ENCODE results near the gene NPIPA1.
"Not testable (repeated sequence)": the region's sequence is repeated elsewhere in the genome, so short reads cannot be mapped to it uniquely, and the experiment has no call there.

The NPIPA1 gene

GRCh38 chr16:14930971-14931370 is 6.3 kb upstream of the NPIPA1 start:
- DNase-seq = not testable (repeated sequence)

- not testable (repeated sequence) for DNase-seq
Measured at GRCh38 chr16:14932581-14933375, 4.5 kb upstream of the NPIPA1 start.

GRCh38 chr16:14937994-14938393 is 751 bp downstream of the NPIPA1 start:
- not testable (repeated sequence) for DNase-seq

GRCh38 chr16:14942686-14943085 is 5.4 kb downstream of the NPIPA1 start:
- not testable (repeated sequence) for DNase-seq

- no peak for DNase-seq
Measured at GRCh38 chr16:14955546-14956231, 18.4 kb downstream of the NPIPA1 start.

GRCh38 chr16:14957576-14958322 is 20.5 kb downstream of the NPIPA1 start:
- DNase-seq = no peak

GRCh38 chr16:14958323-14958600 is 21.0 kb downstream of the NPIPA1 start:
- no peak for DNase-seq

GRCh38 chr16:14958970-14959369 is 21.7 kb downstream of the NPIPA1 start:
- DNase-seq = no peak

GRCh38 chr16:14961405-14962186 is 24.4 kb downstream of the NPIPA1 start:
- no peak for DNase-seq

GRCh38 chr16:14963281-14964173 is 26.3 kb downstream of the NPIPA1 start:
- DNase-seq = no peak

- no peak for DNase-seq
Measured at GRCh38 chr16:14965328-14965727, 28.1 kb downstream of the NPIPA1 start.

- not testable (repeated sequence) for DNase-seq
Measured at GRCh38 chr16:14969795-14970194, 32.6 kb downstream of the NPIPA1 start.

GRCh38 chr16:14971621-14972228 is 34.5 kb downstream of the NPIPA1 start:
- DNase-seq = not testable (repeated sequence)

GRCh38 chr16:14973785-14974322 is 36.6 kb downstream of the NPIPA1 start:
- not testable (repeated sequence) for DNase-seq

GRCh38 chr16:14974331-14974655 is 37.0 kb downstream of the NPIPA1 start:
- DNase-seq = not testable (repeated sequence)

GRCh38 chr16:14974656-14975417 is 37.6 kb downstream of the NPIPA1 start, which contains the start of gene PDXDC1:
TSS of gene PDXDC1 (plus strand) at chr16:14975026. CDS start at chr16:14975200, 174 bp downstream.
- peak; percentile 99 for DNase-seq

GRCh38 chr16:14975418-14976194 is 38.4 kb downstream of the NPIPA1 start:
- peak; percentile 66 to 69 for DNase-seq

- DNase-seq = not testable (repeated sequence)
Measured at GRCh38 chr16:14976971-14977736, 39.9 kb downstream of the NPIPA1 start.

GRCh38 chr16:14978281-14978680 is 41.0 kb downstream of the NPIPA1 start:
- not testable (repeated sequence) for DNase-seq
